Measurements from ENCODE around the gene PMEL. TPM values are rescaled to one million over a fixed set of nuclear protein-coding genes. Genes with fewer than 3 reads are reported as not detected.

The PMEL gene
- total RNA-seq, 2 experiments from 2014 or later, result 1.4 to 2.4 TPM

- Histone ChIP-seq H3K4me3 (ENCODE audit: low read depth, low read length, poor library complexity, severe bottlenecking) (no peak overlapping the region), H3K4me1 (ENCODE audit: insufficient read depth, low read length, poor library complexity, severe bottlenecking) (peaks cover 16% of the 10 kb centered on the region), H3K9me2 (ENCODE audit: insufficient read depth, low read length) (no peaks in the 10 kb centered on the region), H3K27ac (ENCODE audit: low read depth, low read length, poor library complexity, severe bottlenecking) (no peak overlapping the region), H4K20me1 (ENCODE audit: insufficient read depth, low read length) (peaks cover 5% of the 10 kb centered on the region; the same call in 1 of the 2 replicates), H3K4me2 (ENCODE audit: low read length) (no peak overlapping the region), H3K79me2 (ENCODE audit: insufficient read depth, low read depth, low read length) (no peaks in the 10 kb centered on the region), H3K36me3 (ENCODE audit: insufficient read depth, low read length) (peaks cover 93% of the 10 kb centered on the region), H3K9me3 (ENCODE audit: low read length) (no peaks in the 10 kb centered on the region), H2AFZ (ENCODE audit: low read length) (no peak overlapping the region)
- intact Hi-C loops (cut with micrococcal nuclease; ENCODE audit: unreplicated experiment), result no loop called here
- DNase-seq (ENCODE audit: low spot score), result no peak
- BruUV-seq (replicated peaks), result TSS peak; percentile 20
- ChIA-PET CTCF (ENCODE audit: unreplicated experiment) (no interaction called here), POLR2A (interaction anchor here (0.5 kb wide), 1 partner anchor 1890 kb away, joined by 7 read pairs; no protein-coding TSS in a partner anchor)
- TF ChIP-seq EZH2phosphoT487 (IDR thresholded peaks at IDR 0.05; ENCODE audit: borderline replicate concordance, low read depth, low read length) (no peak), CTCF (conservative IDR thresholded peaks at IDR 0.05; ENCODE audit: low read length) (no peak)
Observed at GRCh38 chr12:55942577-55943136, 23.2 kb downstream of the PMEL start.

- Histone ChIP-seq H2AFZ (ENCODE audit: low read length) (no peak overlapping the region), H4K20me1 (ENCODE audit: insufficient read depth, low read length) (peaks cover 5% of the 10 kb centered on the region; the same call in 1 of the 2 replicates), H3K4me1 (ENCODE audit: insufficient read depth, low read length, poor library complexity, severe bottlenecking) (peaks cover 16% of the 10 kb centered on the region), H3K4me3 (ENCODE audit: low read depth, low read length, poor library complexity, severe bottlenecking) (no peak overlapping the region), H3K79me2 (ENCODE audit: insufficient read depth, low read depth, low read length) (no peaks in the 10 kb centered on the region), H3K27ac (ENCODE audit: low read depth, low read length, poor library complexity, severe bottlenecking) (no peak overlapping the region), H3K9me2 (ENCODE audit: insufficient read depth, low read length) (no peaks in the 10 kb centered on the region), H3K4me2 (ENCODE audit: low read length) (no peak overlapping the region), H3K36me3 (ENCODE audit: insufficient read depth, low read length) (peaks cover 93% of the 10 kb centered on the region), H3K9me3 (ENCODE audit: low read length) (no peaks in the 10 kb centered on the region)
- no peak for TF ChIP-seq EZH2phosphoT487 (IDR thresholded peaks at IDR 0.05; ENCODE audit: borderline replicate concordance, low read depth, low read length)
- TF ChIP-seq CTCF (conservative IDR thresholded peaks at IDR 0.05; ENCODE audit: low read length), result no peak
- BruUV-seq (replicated peaks), result no TSS peak
- intact Hi-C loops (cut with micrococcal nuclease; ENCODE audit: unreplicated experiment), result no loop called here
- no peak for DNase-seq (ENCODE audit: low spot score)
- POLR2A ChIA-PET, result no interaction called here
- CTCF ChIA-PET (ENCODE audit: unreplicated experiment), result no interaction called here
Observed at GRCh38 chr12:55942055-55942454, 23.8 kb downstream of the PMEL start.

GRCh38 chr12:55940065-55940732, 25.6 kb downstream of the PMEL start:
- intact Hi-C loops (cut with micrococcal nuclease; ENCODE audit: unreplicated experiment), result loop anchor here (1.0 kb wide), 4 partner anchors 10 to 201 kb away; no protein-coding TSS in a partner anchor
- no peak overlapping the region for H2AFZ ChIP-seq (ENCODE audit: low read length)
- TF ChIP-seq EZH2phosphoT487 (IDR thresholded peaks at IDR 0.05; ENCODE audit: borderline replicate concordance, low read depth, low read length), result no peak
- peak; percentile 95 for TF ChIP-seq CTCF (conservative IDR thresholded peaks at IDR 0.05; ENCODE audit: low read length)
- no peaks in the 10 kb centered on the region for H3K9me2 ChIP-seq (ENCODE audit: insufficient read depth, low read length)
- no TSS peak for BruUV-seq (replicated peaks)
- DNase-seq (ENCODE audit: low spot score), result peak; percentile 88
- no peaks in the 10 kb centered on the region for H3K9me3 ChIP-seq (ENCODE audit: low read length)
- H3K4me2 ChIP-seq (ENCODE audit: low read length), result peak overlapping the region; percentile 41
- H3K27ac ChIP-seq (ENCODE audit: low read depth, low read length, poor library complexity, severe bottlenecking), result peak overlapping the region; percentile 36
- H3K36me3 ChIP-seq (ENCODE audit: insufficient read depth, low read length), result peaks cover 96% of the 10 kb centered on the region
- peaks cover 6% of the 10 kb centered on the region; the same call in 1 of the 2 replicates for H4K20me1 ChIP-seq (ENCODE audit: insufficient read depth, low read length)
- H3K4me3 ChIP-seq (ENCODE audit: low read depth, low read length, poor library complexity, severe bottlenecking), result no peak overlapping the region
- peaks cover 16% of the 10 kb centered on the region for H3K4me1 ChIP-seq (ENCODE audit: insufficient read depth, low read length, poor library complexity, severe bottlenecking)
- H3K79me2 ChIP-seq (ENCODE audit: insufficient read depth, low read depth, low read length), result peaks cover under 1% of the 10 kb centered on the region; the same call in 1 of the 2 replicates
- CTCF ChIA-PET (ENCODE audit: unreplicated experiment), result interaction anchor here (1.0 to 1.6 kb wide), 2 partner anchors 14 to 110 kb away, joined by 4 to 5 read pairs; partner anchors contain the start of gene DNAJC14
- POLR2A ChIA-PET, result no interaction called here
